K562 (cell line): Measurements from ENCODE around the gene POLD1. TPM values are rescaled to one million over a fixed set of nuclear protein-coding genes. Genes with fewer than 3 reads are reported as not detected.

Experiments used
- ARID1B ChIP-seq: fragments of 450-650 bp; IDR thresholded peaks from 2 replicates; pipeline ENCODE4 v1.6.1; 2016; ENCODE audit warnings: antibody characterized with exemption, mild to moderate bottlenecking, inconsistent platforms
- CHCHD3 ChIP-seq: fragments of 250-450 bp; sonication (Bioruptor Pico); IDR thresholded peaks from 2 replicates; pipeline ENCODE4 v2.1.2; 2022; ENCODE audit warnings: mild to moderate bottlenecking
- COPS2 ChIP-seq: fragments of 450-650 bp; conservative IDR thresholded peaks from 2 replicates; pipeline ENCODE4 v1.6.1; 2016; ENCODE audit warnings: mild to moderate bottlenecking, moderate library complexity
- CREB3 ChIP-seq: fragments of 450-650 bp; conservative IDR thresholded peaks from 2 replicates; pipeline ENCODE4 v1.6.1; 2016; ENCODE audit warnings: missing genetic modification characterization, low read depth, mild to moderate bottlenecking, missing compliant biosample characterization, moderate library complexity
- GATAD2A ChIP-seq: fragments of 450-650 bp; IDR thresholded peaks from 2 replicates; pipeline ENCODE4 v1.6.1; 2017
- KLF6 ChIP-seq: fragments of 250-450 bp; sonication (Bioruptor Pico); IDR thresholded peaks from 2 replicates; pipeline ENCODE4 v1.4.0; 2020; ENCODE audit warnings: mild to moderate bottlenecking, moderate library complexity, borderline replicate concordance
- MIER1 ChIP-seq: fragments of 450-650 bp; IDR thresholded peaks from 2 replicates; pipeline ENCODE4 v1.6.1; 2016; ENCODE audit warnings: antibody characterized with exemption, mild to moderate bottlenecking, low read depth
- NBN ChIP-seq: fragments of 450-650 bp; IDR thresholded peaks from 2 replicates; pipeline ENCODE4 v1.6.1; 2016; ENCODE audit warnings: low read depth, mild to moderate bottlenecking
- PML ChIP-seq: IDR thresholded peaks from 2 replicates; pipeline ENCODE4 v1.6.1; 2012; ENCODE audit warnings: low read length, inconsistent platforms
- POLR2H ChIP-seq: IDR thresholded peaks from 2 replicates; pipeline ENCODE4 v1.6.1; 2016; ENCODE audit warnings: missing genetic modification characterization, low read depth, mild to moderate bottlenecking, control low read depth, missing compliant biosample characterization, moderate library complexity
- PRPF4 ChIP-seq: fragments of 200-400 bp; formaldehyde crosslinking; IDR thresholded peaks from one replicate; pipeline ENCODE4 v1.6.1; 2017; ENCODE audit warnings: low read length, low read depth, mild to moderate bottlenecking; ENCODE audit not compliant: insufficient read depth, poor library complexity, severe bottlenecking
- PYGO2 ChIP-seq: fragments of 450-650 bp; IDR thresholded peaks from 2 replicates; pipeline ENCODE4 v1.6.1; 2016; ENCODE audit warnings: mild to moderate bottlenecking, missing genetic modification characterization, moderate library complexity, missing compliant biosample characterization
- SAFB2 ChIP-seq: fragments of 200-400 bp; formaldehyde crosslinking; IDR thresholded peaks from 2 replicates; pipeline ENCODE4 v1.6.1; 2018; ENCODE audit warnings: borderline replicate concordance, low read length, low read depth, moderate library complexity; ENCODE audit not compliant: severe bottlenecking
- SREBF1 ChIP-seq: fragments of 150-350 bp; IDR thresholded peaks from 2 replicates; pipeline ENCODE4 v1.6.1; 2014; ENCODE audit warnings: antibody characterized with exemption, low read depth, low read length, borderline replicate concordance
- THRAP3 ChIP-seq: fragments of 450-650 bp; IDR thresholded peaks from 2 replicates; pipeline ENCODE4 v1.6.1; 2016; ENCODE audit warnings: mild to moderate bottlenecking, inconsistent platforms, borderline replicate concordance
- ZNF12 ChIP-seq: sonication (generic); formaldehyde crosslinking; IDR thresholded peaks from 2 replicates; pipeline ENCODE4 v1.4.0; 2020; ENCODE audit warnings: mild to moderate bottlenecking, missing genetic modification reagents
- ZNF124 ChIP-seq: sonication (generic); formaldehyde crosslinking; IDR thresholded peaks from 2 replicates; pipeline ENCODE4 v1.8.1; 2022; ENCODE audit warnings: missing genetic modification reagents
- ZNF224 ChIP-seq: sonication (generic); formaldehyde crosslinking; IDR thresholded peaks from 2 replicates; pipeline ENCODE4 v1.8.0; 2022; ENCODE audit warnings: mild to moderate bottlenecking, missing genetic modification reagents
- ZNF274 ChIP-seq: IDR thresholded peaks from 2 replicates; pipeline ENCODE4 v1.6.1; 2011; ENCODE audit warnings: low read depth, mild to moderate bottlenecking, low read length, moderate library complexity, borderline replicate concordance
- ZNF384 ChIP-seq: IDR thresholded peaks from 2 replicates; pipeline ENCODE4 v1.6.1; 2012; ENCODE audit warnings: low read depth, low read length, improper control_type of control experiment
- ZNF408 ChIP-seq: fragments of 250-450 bp; sonication (Bioruptor Pico); IDR thresholded peaks from 2 replicates; pipeline ENCODE4 v1.4.0; 2020; ENCODE audit warnings: low read depth, mild to moderate bottlenecking, moderate library complexity
- ZNF592 ChIP-seq: fragments of 450-650 bp; IDR thresholded peaks from 2 replicates; pipeline ENCODE4 v1.6.1; 2017; ENCODE audit warnings: antibody characterized with exemption, mild to moderate bottlenecking
- ZNF695 ChIP-seq: fragments of 450-650 bp; formaldehyde crosslinking; IDR thresholded peaks from 2 replicates; pipeline ENCODE4 v1.4.0; 2020; ENCODE audit warnings: mild to moderate bottlenecking, moderate library complexity
- ZNF785 ChIP-seq: fragments of 250-450 bp; sonication (Bioruptor Pico); IDR thresholded peaks from 2 replicates; pipeline ENCODE4 v1.4.0; 2020; ENCODE audit warnings: mild to moderate bottlenecking
- polyA plus RNA-seq, 8 experiments: library from polyadenylated mRNA; depleted of rRNA in 4 of 8; stranded (reverse) in 5 of 8; unstranded in 3 of 8; fragments of >200 nt; fragmentation: Nextera tagmentation in 2 of 8; fragmentation: Illumina TruSeq in 1 of 8; extraction: Ambion mirVana in 2 of 8; extraction: Trizol in 1 of 8; gene quantifications; 2 replicates each; pipeline versions ENCODE4 v1.2.1 to v1.2.3, GENCODE V29; 2011 to 2014; ENCODE audit warnings: inconsistent platforms in 1 of 8, missing spikeins in 1 of 8
- total RNA-seq, 7 experiments: library from RNA; depleted of rRNA in 6 of 7; stranded (reverse); fragments of >200 nt in 6 of 7; fragmentation: Illumina TruSeq in 2 of 7; extraction: Trizol in 2 of 7; gene quantifications; 2 replicates each; pipeline versions ENCODE4 v1.2.1 to v1.2.3, GENCODE V29; 2011 to 2021; ENCODE audit warnings: low replicate concordance in 1 of 7

POLD1 gene
- total and polyA plus RNA-seq, 9 of the 15 experiments (the other 6 are each of a cell fraction or from before 2014, with no cell fraction given) = 1.3 to 312 (median 47.8) TPM

GRCh38 chr19:50368649-50369570 is 15.2 kb upstream of the POLD1 start (continued):
- no peak for TF ChIP-seq PYGO2
- no peak for TF ChIP-seq POLR2H
- no peak for TF ChIP-seq GATAD2A
- TF ChIP-seq ZNF785 (CRISPR knock-in tag) = no peak
- no peak for TF ChIP-seq COPS2
- no peak for TF ChIP-seq ZNF224 (CRISPR knock-in tag)
- no peak for TF ChIP-seq CREB3 (tag)
- TF ChIP-seq CHCHD3 = no peak
- TF ChIP-seq SAFB2 = no peak
- no peak for TF ChIP-seq ZNF124
- TF ChIP-seq ZNF408 (CRISPR knock-in tag) = no peak
- TF ChIP-seq ARID1B = no peak; the same call in none of the 2 replicates
- TF ChIP-seq ZNF274 = no peak
- peak; percentile 84 for TF ChIP-seq ZNF384
- TF ChIP-seq NBN = no peak
- TF ChIP-seq SREBF1 = no peak
- 0 out of 2 replicates have a peak, but pooled peaks have one; percentile 52 for TF ChIP-seq ZNF592
- no peak for TF ChIP-seq THRAP3
- TF ChIP-seq ZNF12 (CRISPR knock-in tag) = no peak
- no peak; the same call in 1 of the 2 replicates for TF ChIP-seq PML
- no peak for TF ChIP-seq ZNF695 (CRISPR knock-in tag)
- TF ChIP-seq KLF6 (CRISPR knock-in tag) = no peak
- no peak for TF ChIP-seq MIER1
- TF ChIP-seq PRPF4 = no peak
